Cortex of kidney (tissue), 1 donor: Measurements from ENCODE around the gene GTF2A2.

ENCODE experiments used
- DNase-seq: peaks from one replicate; lab custom pipeline; 2025; lab: John Stamatoyannopoulos, UW

Gene GTF2A2

GRCh38 chr15:59605994-59606393, 51.3 kb downstream of the GTF2A2 start:
- no peak for DNase-seq

- no peak for DNase-seq
Observed at GRCh38 chr15:59598461-59598860, 58.9 kb downstream of the GTF2A2 start.

GRCh38 chr15:59596640-59597039, 60.7 kb downstream of the GTF2A2 start:
- no peak for DNase-seq

GRCh38 chr15:59595434-59595915, 61.8 kb downstream of the GTF2A2 start:
- no peak for DNase-seq

- DNase-seq = no peak
Observed at GRCh38 chr15:59594991-59595390, 62.3 kb downstream of the GTF2A2 start.

GRCh38 chr15:59594493-59594942, 62.8 kb downstream of the GTF2A2 start:
- no peak for DNase-seq

- DNase-seq = no peak
Observed at GRCh38 chr15:59591356-59591755, 66.0 kb downstream of the GTF2A2 start.

GRCh38 chr15:59590027-59590426, 67.3 kb downstream of the GTF2A2 start:
- DNase-seq = no peak
